Fibroblast of villous mesenchyme (primary cell): ENCODE data around the gene SCP2. TPM values are rescaled to one million over a fixed set of nuclear protein-coding genes. Genes with fewer than 3 reads are reported as not detected.

Experiments used
- DNase-seq: peaks from one replicate; pipeline ENCODE4 v3.0.0-alpha.2; 2010; ENCODE audit warnings: low read depth
- H3K4me3 ChIP-seq: 2 replicates; pipeline ENCODE4 v1.5.1; 2011; ENCODE audit warnings: low read depth, mild to moderate bottlenecking, low read length
- total RNA-seq: library from RNA; depleted of rRNA; stranded (reverse); fragments of >200 nt; gene quantifications from 2 replicates; pipeline ENCODE4 v1.2.3, GENCODE V29; 2012
- TF ChIP-seq, protein P1 (sequence below): IDR thresholded peaks from 2 replicates; pipeline ENCODE4 v1.5.1; 2012; ENCODE audit warnings: low read depth, mild to moderate bottlenecking, low read length; ENCODE audit not compliant: insufficient read depth

Gene SCP2
- total RNA-seq, 1 donor: 170 TPM

- no peak overlapping the region for H3K4me3 ChIP-seq
- TF ChIP-seq, protein P1, sequence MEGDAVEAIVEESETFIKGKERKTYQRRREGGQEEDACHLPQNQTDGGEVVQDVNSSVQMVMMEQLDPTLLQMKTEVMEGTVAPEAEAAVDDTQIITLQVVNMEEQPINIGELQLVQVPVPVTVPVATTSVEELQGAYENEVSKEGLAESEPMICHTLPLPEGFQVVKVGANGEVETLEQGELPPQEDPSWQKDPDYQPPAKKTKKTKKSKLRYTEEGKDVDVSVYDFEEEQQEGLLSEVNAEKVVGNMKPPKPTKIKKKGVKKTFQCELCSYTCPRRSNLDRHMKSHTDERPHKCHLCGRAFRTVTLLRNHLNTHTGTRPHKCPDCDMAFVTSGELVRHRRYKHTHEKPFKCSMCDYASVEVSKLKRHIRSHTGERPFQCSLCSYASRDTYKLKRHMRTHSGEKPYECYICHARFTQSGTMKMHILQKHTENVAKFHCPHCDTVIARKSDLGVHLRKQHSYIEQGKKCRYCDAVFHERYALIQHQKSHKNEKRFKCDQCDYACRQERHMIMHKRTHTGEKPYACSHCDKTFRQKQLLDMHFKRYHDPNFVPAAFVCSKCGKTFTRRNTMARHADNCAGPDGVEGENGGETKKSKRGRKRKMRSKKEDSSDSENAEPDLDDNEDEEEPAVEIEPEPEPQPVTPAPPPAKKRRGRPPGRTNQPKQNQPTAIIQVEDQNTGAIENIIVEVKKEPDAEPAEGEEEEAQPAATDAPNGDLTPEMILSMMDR: no peak
- no peak for DNase-seq
Observed at GRCh38 chr1:53069663-53070327, 142.7 kb downstream of the SCP2 start.

- no peak for DNase-seq
- no peak overlapping the region for H3K4me3 ChIP-seq
- TF ChIP-seq, protein P1: no peak
Observed at GRCh38 chr1:53070621-53071020, 143.5 kb downstream of the SCP2 start.

- TF ChIP-seq, protein P1: no peak
- DNase-seq: no peak
Observed at GRCh38 chr1:53071167-53071865, 144.2 kb downstream of the SCP2 start.

DNA sequence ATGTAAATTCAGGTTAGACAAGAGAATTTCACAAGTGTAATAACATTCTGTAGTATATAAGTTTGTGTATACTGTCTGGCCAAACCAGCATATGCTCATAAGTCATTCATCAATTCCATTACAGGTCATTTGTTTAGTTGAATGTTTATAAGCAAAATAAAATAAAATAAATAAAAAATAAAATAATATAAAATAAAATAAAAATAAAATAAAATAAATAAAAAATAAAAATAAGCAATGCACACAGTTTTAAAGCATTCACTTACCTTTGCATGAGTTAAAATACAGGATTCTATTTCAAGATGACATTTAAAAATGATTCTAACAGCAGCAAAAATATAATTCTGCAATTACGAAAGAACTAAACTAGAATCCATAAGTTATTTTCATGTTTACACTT lies 144.8 kb downstream of the SCP2 start:
- no peak for DNase-seq

More at GRCh38 chr1:53071167-53071865, 144.2 kb downstream of the SCP2 start:
- H3K4me3 ChIP-seq: no peak overlapping the region

GRCh38 chr1:53073287-53073686 lies 146.2 kb downstream of the SCP2 start:
- H3K4me3 ChIP-seq: no peak overlapping the region
- DNase-seq: no peak
- TF ChIP-seq, protein P1: no peak

More for the DNA sequence above, 144.8 kb downstream of the SCP2 start:
- H3K4me3 ChIP-seq: no peak overlapping the region
- TF ChIP-seq, protein P1: no peak

DNA sequence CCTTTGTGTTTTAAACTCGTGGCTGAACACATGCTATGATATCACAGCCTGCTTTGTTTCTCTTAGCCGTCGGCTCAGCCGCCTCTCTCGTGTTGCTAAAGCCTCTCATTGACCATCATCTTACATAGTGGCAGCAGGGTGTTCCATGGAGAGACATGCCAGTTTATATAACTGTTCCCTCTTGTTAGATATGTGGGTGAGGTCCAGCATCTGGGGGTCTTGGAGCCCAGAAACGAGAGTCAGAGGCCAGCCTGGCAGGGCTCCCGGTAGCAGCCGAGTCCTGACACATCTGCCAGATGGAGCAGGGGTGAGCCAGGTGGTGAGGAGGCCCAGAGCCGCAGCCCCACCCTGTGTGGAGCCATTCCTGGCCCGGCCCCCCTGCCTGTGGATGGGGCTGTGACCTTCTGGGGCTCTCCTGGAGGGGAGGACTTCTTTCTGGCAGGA lies 146.8 kb downstream of the SCP2 start:
- TF ChIP-seq, protein P1: no peak
- no peak overlapping the region for H3K4me3 ChIP-seq
- DNase-seq: no peak
